Mononuclear cell (primary cell): ENCODE data around the gene KDM4B. TPM values are rescaled to one million over a fixed set of nuclear protein-coding genes. Genes with fewer than 3 reads are reported as not detected.

Experiments
- H3K27me3 ChIP-seq: 2 replicates; pipeline ENCODE4 v1.6.0; 2011; ENCODE audit warnings: low read length, control low read depth; ENCODE audit not compliant: insufficient read depth
- H3K4me1 ChIP-seq: 2 replicates; pipeline ENCODE4 v1.5.1; 2011; ENCODE audit warnings: mild to moderate bottlenecking, low read length, control low read depth; ENCODE audit not compliant: insufficient read depth
- H3K4me3 ChIP-seq: 2 replicates; pipeline ENCODE4 v1.5.1; 2011; ENCODE audit warnings: mild to moderate bottlenecking, low read length, moderate library complexity
- H3K9me3 ChIP-seq: 2 replicates; pipeline ENCODE4 v1.5.1; 2011; ENCODE audit warnings: low read depth, mild to moderate bottlenecking, control low read depth, low read length
- total RNA-seq: library from RNA; depleted of rRNA; stranded (reverse); fragments of >200 nt; gene quantifications from one replicate; pipeline ENCODE4 v1.2.3, GENCODE V29; 2012

KDM4B gene
- total RNA-seq, 1 donor: 17.9 TPM

DNA sequence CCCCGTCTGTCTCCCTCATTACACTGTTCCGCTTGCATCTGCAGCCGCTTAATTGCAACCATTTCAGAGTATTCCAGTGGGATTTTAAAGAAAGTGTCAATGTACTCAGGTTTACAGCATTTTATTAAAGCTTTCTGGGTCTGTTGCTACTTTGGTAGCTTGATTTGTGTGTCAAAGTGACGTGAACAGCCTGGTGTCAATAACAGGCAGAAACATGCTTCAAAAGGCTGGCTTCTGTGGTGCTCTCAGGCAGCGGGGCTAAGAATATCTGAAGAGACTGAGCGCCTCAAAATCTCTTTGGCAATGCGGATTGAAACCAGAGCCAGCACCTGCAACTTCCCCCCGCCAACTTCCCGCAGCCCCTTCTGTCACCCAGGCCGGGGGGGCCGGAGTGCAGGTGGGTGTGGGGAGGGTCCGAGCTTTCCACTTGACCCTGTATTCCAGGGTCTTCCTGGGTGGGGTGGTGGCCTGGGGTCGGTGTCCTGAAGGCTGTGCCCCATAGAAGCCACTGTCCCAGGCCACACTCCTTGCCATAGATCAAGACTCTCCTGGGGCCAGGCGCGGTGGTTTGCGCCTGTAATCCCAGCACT, 81.2 kb downstream of the KDM4B start:
- Histone ChIP-seq H3K27me3 (no peaks in the 10 kb centered on the region), H3K4me1 (peaks cover 3% of the 10 kb centered on the region), H3K4me3 (no peak overlapping the region), H3K9me3 (no peaks in the 10 kb centered on the region)

- Histone ChIP-seq H3K27me3 (no peaks in the 10 kb centered on the region), H3K4me1 (peaks cover 3% of the 10 kb centered on the region), H3K9me3 (no peaks in the 10 kb centered on the region)
Observed at GRCh38 chr19:5050905-5051304, 82.0 kb downstream of the KDM4B start.

GRCh38 chr19:5051619-5052018, 82.7 kb downstream of the KDM4B start:
- Histone ChIP-seq H3K27me3 (no peaks in the 10 kb centered on the region), H3K4me1 (peaks cover 3% of the 10 kb centered on the region), H3K4me3 (no peak overlapping the region)

More at GRCh38 chr19:5050905-5051304, 82.0 kb downstream of the KDM4B start:
- H3K4me3 ChIP-seq: no peak overlapping the region

DNA sequence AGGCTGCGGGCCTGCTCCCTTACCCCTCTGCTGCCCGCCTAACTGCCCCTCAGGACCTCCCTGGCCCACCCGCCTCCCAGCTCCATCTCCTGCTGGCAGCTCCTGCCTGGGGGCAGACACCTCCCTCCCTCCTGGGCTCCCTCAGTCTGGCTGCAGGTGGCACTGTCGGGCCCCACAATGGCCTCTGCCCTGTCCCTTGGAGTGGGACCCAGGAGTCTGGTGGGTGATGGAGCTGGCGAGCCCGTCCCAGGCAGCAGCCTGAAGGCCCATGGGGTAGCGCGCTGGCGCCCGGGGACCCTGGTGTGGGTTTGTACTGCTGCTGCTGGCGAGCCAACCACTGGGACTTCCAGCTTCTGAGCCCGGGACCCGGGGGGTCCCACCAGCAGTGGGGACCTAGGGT, 83.6 kb downstream of the KDM4B start:
- Histone ChIP-seq H3K4me3 (no peak overlapping the region), H3K27me3 (no peaks in the 10 kb centered on the region), H3K9me3 (no peaks in the 10 kb centered on the region), H3K4me1 (peaks cover 3% of the 10 kb centered on the region)

More at GRCh38 chr19:5051619-5052018, 82.7 kb downstream of the KDM4B start:
- no peaks in the 10 kb centered on the region for H3K9me3 ChIP-seq

GRCh38 chr19:5052945-5053485, 84.1 kb downstream of the KDM4B start:
- Histone ChIP-seq H3K9me3 (no peaks in the 10 kb centered on the region), H3K27me3 (no peaks in the 10 kb centered on the region), H3K4me1 (peaks cover 1% of the 10 kb centered on the region), H3K4me3 (no peak overlapping the region)

GRCh38 chr19:5053661-5054060, 84.7 kb downstream of the KDM4B start:
- H3K27me3 ChIP-seq: no peaks in the 10 kb centered on the region
- H3K9me3 ChIP-seq: no peaks in the 10 kb centered on the region

GRCh38 chr19:5054551-5055456, 85.9 kb downstream of the KDM4B start:
- no peaks in the 10 kb centered on the region for H3K27me3 ChIP-seq
- no peaks in the 10 kb centered on the region for H3K9me3 ChIP-seq
- H3K4me3 ChIP-seq: no peak overlapping the region
- no peaks in the 10 kb centered on the region for H3K4me1 ChIP-seq

More at GRCh38 chr19:5053661-5054060, 84.7 kb downstream of the KDM4B start:
- no peak overlapping the region for H3K4me3 ChIP-seq
- H3K4me1 ChIP-seq: no peaks in the 10 kb centered on the region

GRCh38 chr19:5055457-5055776, 86.5 kb downstream of the KDM4B start:
- H3K9me3 ChIP-seq: no peaks in the 10 kb centered on the region
- H3K27me3 ChIP-seq: no peaks in the 10 kb centered on the region
- no peak overlapping the region for H3K4me3 ChIP-seq
- no peaks in the 10 kb centered on the region for H3K4me1 ChIP-seq

GRCh38 chr19:5057860-5058259, 88.9 kb downstream of the KDM4B start:
- Histone ChIP-seq H3K27me3 (no peaks in the 10 kb centered on the region), H3K4me3 (no peak overlapping the region), H3K4me1 (no peaks in the 10 kb centered on the region), H3K9me3 (no peaks in the 10 kb centered on the region)

- Histone ChIP-seq H3K27me3 (no peaks in the 10 kb centered on the region), H3K4me1 (no peaks in the 10 kb centered on the region), H3K9me3 (no peaks in the 10 kb centered on the region), H3K4me3 (no peak overlapping the region)
Observed at GRCh38 chr19:5058521-5059212, 89.8 kb downstream of the KDM4B start.

DNA sequence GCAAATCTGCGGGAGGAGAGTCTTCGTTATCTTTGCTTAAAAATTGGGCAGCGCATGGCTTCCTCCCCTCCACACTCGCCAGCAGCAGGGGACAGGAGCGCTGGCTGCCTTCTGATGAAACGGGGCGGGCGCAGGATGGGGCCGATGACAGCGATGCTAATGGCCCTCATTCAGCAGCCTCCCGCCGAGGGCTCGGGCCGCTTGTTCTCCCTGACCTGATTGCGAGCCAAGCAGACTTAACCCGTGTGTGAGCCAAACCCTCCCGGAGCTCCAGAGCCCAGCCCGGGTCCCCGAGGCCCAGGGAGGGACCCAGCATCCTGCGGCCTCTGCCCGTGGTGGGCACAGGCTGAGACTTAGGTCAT, 90.3 kb downstream of the KDM4B start:
- Histone ChIP-seq H3K9me3 (no peaks in the 10 kb centered on the region), H3K4me3 (no peak overlapping the region), H3K27me3 (no peaks in the 10 kb centered on the region), H3K4me1 (no peaks in the 10 kb centered on the region)

GRCh38 chr19:5059793-5060192, 90.9 kb downstream of the KDM4B start:
- Histone ChIP-seq H3K4me3 (no peak overlapping the region), H3K9me3 (no peaks in the 10 kb centered on the region), H3K4me1 (no peaks in the 10 kb centered on the region), H3K27me3 (no peaks in the 10 kb centered on the region)

DNA sequence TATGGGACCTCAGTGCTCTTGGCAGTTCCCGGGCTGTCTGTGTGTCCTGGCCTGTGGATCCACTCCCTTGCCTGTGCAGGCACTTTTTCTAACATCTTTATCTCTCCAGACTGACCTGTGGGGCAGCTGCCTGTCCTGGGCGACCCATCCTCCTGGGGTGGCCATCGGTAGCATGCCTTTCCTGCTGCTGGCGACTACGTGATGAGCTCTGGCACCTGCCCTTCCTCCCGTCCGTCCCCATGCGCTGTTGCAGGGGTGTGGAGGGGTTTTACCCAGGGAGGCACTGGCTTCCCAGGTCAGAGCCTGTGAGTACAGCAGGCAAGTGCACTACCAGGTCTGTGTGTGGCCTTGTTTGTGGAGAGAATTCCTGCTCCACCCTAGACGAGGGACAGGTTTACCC, 93.3 kb downstream of the KDM4B start:
- Histone ChIP-seq H3K4me3 (no peak overlapping the region), H3K27me3 (no peaks in the 10 kb centered on the region), H3K4me1 (no peaks in the 10 kb centered on the region), H3K9me3 (no peaks in the 10 kb centered on the region)

GRCh38 chr19:5062799-5063198, 93.9 kb downstream of the KDM4B start:
- Histone ChIP-seq H3K27me3 (no peaks in the 10 kb centered on the region), H3K4me3 (no peak overlapping the region), H3K4me1 (no peaks in the 10 kb centered on the region), H3K9me3 (no peaks in the 10 kb centered on the region)
